ENCODE data around the gene PADI1.

The PADI1 gene

DNA sequence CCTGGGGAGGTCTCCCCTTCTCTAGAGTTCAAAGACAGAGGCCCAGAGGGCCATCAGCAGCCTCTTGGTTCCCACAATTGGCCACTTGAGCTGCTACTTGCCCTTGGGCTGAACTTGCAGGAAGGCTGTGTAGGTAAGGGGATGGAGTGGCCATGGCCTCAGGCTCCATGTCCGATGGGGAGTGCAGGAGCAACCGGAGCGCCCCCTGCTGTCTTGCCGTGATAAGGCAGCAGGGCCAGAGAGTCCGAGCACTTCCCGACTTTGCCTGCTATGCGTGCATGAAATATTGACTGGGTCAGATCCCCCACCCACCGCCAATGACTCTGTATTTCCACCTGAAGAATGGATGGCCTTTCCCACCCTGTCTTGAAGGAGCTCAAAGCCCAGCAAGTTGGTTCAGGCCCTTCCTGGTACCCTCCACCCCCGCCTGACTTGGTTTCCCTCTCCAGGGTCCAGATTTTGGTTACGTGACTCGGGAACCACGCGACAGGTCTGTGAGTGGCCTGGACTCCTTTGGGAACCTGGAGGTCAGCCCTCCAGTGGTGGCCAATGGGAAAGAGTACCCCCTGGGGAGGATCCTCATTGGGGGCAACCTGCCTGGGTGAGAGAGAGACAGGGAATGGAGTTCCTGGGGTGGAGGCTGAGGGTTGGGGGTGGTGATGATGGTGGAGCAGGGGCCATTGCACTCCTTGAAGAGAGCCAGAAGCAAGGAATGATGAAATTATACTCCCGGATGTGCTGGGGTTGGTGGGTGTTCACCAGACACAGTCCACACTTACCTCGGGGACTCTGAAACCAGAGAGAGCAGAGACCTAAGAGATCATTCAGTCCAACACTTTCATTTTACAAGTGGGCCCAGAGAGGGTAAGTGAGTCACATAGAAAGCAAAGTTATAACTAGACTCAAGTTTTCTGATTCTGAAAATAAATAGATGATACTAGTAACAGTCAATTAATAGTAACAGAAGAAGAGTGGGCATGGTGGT lies 69.5 kb downstream of the PADI1 start:
- DNase-seq = peak in 1 of 2 experiments; percentile 6

DNA sequence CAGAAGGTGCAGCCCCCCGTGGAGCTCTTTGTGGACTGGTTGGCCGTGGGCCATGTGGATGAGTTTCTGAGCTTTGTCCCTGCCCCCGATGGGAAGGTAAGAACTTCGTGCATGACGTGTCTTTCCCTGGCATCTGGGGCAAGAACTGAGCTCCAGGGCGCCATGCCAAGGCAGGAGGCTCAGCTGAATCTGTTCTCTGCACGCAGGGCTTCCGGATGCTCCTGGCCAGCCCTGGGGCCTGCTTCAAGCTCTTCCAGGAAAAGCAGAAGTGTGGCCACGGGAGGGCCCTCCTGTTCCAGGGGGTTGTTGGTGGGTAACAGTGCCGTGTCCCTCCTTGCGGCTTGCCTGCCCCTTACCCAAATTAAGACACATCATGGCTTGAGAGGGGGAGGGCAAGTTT lies 71.6 kb downstream of the PADI1 start:
- DNase-seq = no peak

DNA sequence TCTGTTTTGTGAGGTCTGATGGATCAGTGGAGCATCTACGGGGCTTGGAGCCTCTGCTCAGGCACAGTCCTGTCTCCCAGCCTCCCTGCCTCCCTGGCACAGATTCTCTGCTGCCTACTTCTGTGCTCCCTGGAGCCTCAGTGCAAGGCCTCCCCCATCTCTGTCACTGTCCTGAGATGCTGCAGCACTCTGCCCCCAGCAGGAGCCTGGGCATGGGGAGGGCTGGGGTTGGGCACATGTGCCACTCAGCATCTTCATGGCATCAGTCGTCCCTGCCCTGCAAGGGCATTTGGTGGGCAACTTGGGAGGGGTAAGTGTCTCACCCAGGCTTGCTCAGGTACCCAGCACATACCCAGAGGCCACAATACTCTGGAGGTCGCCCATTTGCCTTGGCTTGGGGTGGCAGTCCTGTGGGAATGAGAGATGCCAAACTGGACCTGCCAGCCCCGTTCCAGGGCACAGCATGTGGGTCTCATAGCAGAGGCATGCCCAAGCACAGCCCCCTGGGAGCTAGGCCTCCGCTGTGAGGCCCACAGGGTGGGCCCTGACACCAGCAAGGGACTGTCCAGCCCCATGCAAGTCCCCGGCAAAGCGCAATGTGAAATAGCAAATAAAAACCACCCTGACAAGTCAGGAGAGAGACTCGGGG lies 72.7 kb downstream of the PADI1 start:
- DNase-seq = no peak

DNA sequence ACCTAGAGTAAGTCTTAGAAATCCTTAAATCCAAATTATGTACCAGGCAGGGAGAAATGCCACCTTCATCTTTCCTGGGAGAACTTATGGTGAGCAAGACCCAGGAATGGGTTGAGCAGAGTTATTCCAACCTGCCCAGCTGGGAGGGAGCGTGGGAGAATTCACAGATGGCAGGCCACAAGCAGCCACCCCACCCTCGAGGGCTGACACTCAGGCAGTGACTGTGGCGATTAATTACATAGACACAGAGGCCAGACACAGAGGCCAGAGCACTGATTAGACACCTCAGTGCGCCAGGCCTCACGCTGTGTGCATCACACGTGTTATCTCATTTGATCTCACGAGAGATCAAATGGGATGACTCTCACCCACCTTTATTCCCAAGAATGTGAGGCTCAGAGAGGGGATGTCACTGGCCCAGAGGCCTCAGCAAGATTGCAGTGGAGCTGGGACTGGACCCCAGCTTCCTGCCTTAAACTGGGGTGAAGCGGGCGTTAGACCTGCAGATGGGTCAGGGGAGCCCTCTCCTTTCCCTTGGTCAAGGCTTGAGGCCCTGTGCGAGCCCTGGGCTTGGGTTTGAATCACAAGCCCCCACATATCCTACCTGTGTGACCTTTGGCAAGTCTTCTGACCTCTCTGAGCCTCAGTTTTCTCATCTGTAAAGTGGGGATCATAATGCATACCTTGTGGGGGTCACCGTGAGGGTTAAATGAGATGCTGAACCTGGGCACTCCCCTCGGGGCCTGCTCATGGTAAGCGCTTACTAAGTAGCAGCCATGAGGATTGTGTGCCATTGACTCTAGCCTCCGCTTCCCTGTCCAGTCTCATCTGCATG lies 74.3 kb downstream of the PADI1 start:
- no peak for DNase-seq

DNA sequence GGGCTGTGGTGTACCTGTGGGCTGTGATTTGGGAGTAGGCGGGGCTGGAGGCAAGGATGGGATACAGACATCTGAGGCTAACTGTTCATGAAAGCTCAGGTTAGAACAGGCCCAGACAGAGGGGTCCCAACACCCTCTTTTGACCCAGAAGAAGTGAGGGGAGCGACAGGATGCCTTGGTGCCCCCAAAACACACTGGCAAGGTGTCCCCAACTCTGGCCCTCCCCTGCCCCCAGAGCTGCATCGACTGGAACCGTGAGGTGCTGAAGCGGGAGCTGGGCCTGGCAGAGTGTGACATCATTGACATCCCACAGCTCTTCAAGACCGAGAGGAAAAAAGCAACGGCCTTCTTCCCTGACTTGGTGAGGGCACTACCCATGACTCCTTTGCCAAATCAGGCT lies 75.5 kb downstream of the PADI1 start:
- no peak for DNase-seq

DNA sequence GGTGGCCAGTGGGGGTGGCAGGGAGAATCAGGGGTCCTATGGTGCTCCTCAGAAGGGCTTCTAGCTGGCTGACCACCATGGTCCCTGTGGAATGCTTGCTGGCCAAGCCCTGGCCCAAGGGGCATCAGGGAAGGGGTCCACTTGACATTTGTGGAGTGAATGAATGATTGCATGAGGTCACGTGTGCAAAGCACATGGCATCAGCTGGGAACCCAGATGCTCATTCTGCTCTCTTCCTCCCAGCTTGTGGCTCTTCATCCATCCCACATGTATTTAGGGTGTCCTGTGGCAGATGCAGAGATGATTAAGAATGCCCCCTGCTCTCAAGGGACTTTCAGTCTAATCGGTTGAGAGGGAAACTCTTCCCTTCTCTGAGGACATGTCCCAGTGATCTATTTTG lies 76.0 kb downstream of the PADI1 start:
- no peak for DNase-seq

DNA sequence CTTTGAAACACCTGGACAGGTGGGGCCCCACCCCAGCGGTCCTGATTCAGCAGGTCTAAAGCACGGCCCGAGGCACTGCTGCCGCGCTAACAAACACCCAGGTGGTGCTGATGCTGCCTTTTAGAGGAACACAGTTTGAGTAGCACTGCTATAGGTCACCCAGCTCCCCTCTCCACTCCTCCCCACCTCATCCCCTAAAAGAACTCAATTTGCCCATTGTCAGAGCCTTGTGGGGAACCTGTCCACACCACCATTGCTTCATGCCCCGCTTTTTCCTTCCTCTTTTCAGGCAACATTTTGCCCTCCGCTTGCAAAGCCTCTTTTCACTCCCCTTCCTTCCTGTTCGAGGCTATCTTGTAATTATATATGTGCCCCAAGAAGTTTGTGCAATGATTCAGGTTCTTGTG lies 76.8 kb downstream of the PADI1 start:
- no peak for DNase-seq

DNA sequence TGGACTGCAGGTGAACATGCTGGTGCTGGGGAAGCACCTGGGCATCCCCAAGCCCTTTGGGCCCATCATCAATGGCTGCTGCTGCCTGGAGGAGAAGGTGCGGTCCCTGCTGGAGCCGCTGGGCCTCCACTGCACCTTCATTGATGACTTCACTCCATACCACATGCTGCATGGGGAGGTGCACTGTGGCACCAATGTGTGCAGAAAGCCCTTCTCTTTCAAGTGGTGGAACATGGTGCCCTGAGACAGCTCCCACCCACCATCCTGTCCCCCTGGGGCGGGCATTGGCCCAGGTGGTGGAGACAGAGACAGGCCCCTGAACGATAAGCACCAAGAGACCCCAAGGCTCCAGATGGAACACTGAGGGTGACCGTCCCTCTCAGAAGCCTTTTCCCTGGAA lies 77.9 kb downstream of the PADI1 start:
- DNase-seq = no peak

DNA sequence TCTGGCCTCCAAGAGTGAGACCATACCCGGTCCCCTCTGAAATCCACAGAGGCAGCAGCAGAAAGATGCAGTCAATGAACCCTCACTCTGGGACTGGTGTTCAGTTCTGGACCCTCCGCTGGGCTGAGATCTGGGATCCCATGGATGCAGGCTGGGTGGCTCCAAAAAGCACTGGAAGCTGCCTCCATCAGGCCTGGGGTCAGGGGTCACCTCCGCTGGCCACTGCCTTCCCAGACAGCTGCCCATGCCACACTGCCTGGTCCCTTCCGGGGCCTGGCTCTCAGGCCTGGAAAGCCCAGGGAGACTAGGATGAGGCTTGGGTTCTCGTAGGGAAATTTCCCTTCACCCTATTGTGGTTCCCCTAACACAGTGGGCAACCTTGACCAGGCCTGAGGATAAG lies 81.7 kb downstream of the PADI1 start:
- no peak for DNase-seq

DNA sequence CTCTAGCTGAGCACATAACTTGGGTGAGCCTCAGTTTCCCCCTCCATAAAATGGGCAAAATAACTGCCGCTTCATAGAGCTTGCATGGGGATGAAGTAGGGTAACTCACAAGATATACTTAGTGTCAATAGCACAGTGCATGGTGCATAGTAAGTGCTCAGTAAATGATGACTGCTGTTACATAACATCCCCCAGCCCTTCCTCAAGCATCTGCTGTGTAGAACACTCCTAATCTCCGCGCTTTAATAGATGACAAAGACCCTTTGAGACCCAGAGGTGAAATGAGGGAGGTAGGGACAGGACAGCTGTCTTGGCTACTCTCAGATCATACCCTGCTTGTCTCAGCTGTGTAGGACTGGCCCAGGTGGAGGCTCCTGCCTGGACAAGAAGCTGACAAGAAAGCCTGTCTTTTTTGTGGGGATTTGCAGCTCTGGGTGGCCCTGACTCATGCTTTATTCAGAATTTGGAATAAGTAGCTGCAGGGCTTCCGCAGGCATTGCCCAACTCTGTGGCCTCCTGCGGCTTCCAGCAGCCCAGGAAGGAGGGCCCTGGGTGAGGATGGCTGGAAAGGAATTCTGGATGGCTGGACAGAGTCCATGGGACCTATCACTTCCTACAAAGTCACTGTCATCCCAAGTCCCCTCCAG lies 82.3 kb downstream of the PADI1 start:
- no peak for DNase-seq

DNA sequence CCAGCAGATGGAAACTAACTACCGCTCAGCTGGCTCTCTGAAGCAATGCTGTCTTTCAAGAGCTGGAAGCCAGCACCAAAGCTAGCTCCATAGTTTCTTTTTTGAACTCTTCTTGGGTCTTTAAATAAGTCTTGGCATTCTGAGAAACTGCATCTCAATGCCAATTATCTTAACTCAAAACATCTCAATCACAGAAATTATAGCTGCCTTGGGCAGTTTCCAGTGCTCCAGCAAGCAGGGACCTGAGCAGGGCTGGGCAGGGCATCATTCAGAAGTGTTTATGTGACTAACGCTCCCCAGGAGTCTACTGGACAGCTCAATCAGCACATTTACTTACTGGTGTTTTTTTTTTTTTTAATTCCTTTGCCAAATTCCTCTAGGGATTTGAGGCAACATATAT lies 84.8 kb downstream of the PADI1 start:
- no peak for DNase-seq

DNA sequence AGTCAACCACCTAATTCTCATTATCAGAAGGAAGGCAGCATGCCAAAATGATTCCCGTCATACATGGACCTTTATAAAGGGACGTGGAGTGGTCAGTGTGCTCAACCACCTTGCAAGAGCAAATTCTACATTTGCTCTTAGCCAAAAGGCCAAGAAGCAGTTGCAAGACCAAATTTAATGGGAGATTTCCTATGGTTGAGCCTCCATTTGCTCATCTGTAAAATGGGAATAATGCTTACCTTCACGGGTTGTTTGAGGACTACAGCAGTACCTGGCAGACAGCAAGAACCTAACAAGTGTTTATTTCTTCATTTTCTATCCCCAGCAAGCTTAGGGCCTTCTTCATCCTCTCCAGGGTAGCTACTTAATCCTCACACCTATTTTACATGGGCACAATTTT lies 85.6 kb downstream of the PADI1 start:
- no peak for DNase-seq

DNA sequence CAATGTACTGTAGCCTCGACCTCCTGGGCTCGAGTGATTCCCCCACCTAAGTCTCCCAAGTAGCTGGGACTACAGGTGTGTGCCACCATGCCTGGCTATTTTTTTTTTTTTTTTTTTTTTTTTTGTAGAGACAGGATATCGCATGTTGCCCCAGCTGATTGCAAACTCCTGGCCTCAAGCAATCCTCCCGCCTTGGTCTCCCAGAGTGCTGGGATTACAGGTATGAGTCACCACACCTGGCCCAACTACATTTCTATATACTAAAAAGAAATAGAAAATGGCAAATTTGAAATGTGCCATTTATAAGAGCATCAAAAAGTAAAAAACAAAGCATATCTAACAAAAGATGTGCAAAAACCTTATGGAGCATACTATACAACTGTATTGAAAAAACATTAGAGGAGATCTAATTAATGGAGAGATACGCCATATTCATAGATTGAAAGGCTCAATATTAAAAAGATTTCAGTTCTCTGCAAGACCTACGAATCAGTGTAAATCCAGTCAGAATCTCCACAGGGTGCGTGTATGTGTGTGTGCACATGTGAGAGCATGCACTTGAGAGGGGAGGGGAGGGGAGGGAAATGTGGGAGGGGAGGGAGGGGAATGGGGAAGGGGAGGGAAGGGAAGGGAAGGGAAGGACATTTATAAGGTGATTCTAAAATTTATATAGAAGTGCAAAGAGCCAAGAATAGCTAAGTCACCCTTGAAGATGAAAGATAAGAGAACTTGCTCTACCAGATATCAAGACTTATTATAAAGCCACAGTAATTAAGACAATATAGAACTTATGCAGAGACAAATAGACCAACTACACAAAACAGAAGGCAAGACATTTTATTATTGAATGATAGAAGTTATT lies 87.6 kb downstream of the PADI1 start:
- no peak for DNase-seq

DNA sequence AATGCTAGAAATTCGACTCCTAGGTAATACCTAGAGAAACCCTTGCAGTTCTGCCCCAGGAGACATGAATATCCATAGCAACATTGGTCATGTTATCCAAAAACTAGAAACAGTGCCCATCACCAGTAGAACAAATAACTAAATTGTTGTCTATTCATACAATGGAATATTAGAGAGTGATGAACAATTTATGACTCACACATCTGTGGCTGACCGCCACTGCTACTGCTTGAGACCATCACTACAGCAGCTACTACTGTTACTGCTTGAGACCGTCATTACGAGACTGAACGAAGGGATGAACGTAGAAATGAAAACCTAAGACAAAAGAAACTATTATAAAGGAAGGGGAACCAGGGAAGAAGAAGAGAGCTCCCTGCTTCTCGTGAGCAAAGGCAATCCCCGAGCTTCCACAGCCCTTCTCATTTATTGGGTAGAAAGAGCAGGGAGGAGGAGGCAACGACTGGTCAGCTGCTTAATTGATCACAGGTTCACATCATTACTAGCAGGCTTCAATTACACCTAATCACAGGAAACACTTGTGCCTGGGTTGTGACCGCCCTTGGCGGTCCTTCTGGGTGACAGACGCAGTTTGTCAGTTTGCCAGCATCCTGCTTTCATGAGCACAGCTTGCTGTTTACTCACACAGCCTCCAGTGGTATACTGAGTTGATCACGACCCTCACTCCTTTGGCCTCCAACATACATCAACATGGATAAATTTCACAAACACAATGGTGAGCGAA lies 88.9 kb downstream of the PADI1 start:
- DNase-seq = no peak

DNA sequence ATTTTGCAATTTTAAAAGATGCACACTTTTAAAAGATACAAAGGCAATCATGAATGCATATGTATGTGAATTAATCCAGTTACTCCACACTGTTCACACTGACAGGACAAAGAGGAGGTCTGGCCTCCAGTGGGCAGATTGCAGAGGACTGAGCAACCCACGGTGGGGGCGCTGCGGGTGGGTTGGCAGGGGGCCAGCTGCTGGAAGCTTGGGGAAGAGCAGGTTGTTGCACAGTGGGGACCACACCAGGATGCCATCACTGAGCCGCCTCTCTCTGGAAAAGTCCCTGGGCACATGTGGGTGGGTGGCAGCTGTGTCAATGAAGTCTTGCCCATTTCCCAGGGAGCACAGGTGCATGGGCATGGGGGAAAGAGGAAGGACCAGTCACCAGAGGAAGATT lies 90.4 kb downstream of the PADI1 start:
- no peak for DNase-seq

All from NCI-H187 (cell line).